GM21390 (cell line): ENCODE data around the gene GALR3.

Experiments used
- ATAC-seq: cut with Tn5 transposase; IDR thresholded peaks from one replicate; pipeline ENCODE4 v1.9.1; 2021; ENCODE audit not compliant: unreplicated experiment

GALR3 gene

GRCh38 chr22:37803195-37803638 is 20.0 kb upstream of the GALR3 start:
- ATAC-seq, result no peak

GRCh38 chr22:37803639-37804351 is 19.4 kb upstream of the GALR3 start:
- no peak for ATAC-seq

GRCh38 chr22:37804352-37804880 is 18.8 kb upstream of the GALR3 start:
- no peak for ATAC-seq

- ATAC-seq, result no peak
Measured at GRCh38 chr22:37804881-37805809, 18.0 kb upstream of the GALR3 start.

- no peak for ATAC-seq
Measured at GRCh38 chr22:37805810-37806277, 17.3 kb upstream of the GALR3 start.

- ATAC-seq, result no peak
Measured at GRCh38 chr22:37806409-37807333, 16.5 kb upstream of the GALR3 start.

GRCh38 chr22:37807410-37808293 is 15.5 kb upstream of the GALR3 start, which contains the start of gene GCAT:
Gene GCAT, plus strand, starts transcription at chr22:37807934. Its CDS starts 34 bp downstream, at chr22:37807968.
- ATAC-seq, result peak; percentile 78

- no peak for ATAC-seq
Measured at GRCh38 chr22:37808294-37808657, 14.9 kb upstream of the GALR3 start.

- ATAC-seq, result no peak
Measured at GRCh38 chr22:37809672-37810333, 13.4 kb upstream of the GALR3 start.

- no peak for ATAC-seq
Measured at GRCh38 chr22:37811867-37812266, 11.3 kb upstream of the GALR3 start.

- no peak for ATAC-seq
Measured at GRCh38 chr22:37812869-37813678, 10.1 kb upstream of the GALR3 start.

GRCh38 chr22:37815593-37815992 is 7.6 kb upstream of the GALR3 start:
- no peak for ATAC-seq

GRCh38 chr22:37816543-37817180 is 6.5 kb upstream of the GALR3 start:
- ATAC-seq, result no peak

- ATAC-seq, result no peak
Measured at GRCh38 chr22:37817705-37818408, 5.3 kb upstream of the GALR3 start.

- no peak for ATAC-seq
Measured at GRCh38 chr22:37818409-37819104, 4.6 kb upstream of the GALR3 start.

- no peak for ATAC-seq
Measured at GRCh38 chr22:37819105-37819433, 4.1 kb upstream of the GALR3 start.

GRCh38 chr22:37820350-37820749 is 2.8 kb upstream of the GALR3 start:
- ATAC-seq, result no peak
